Measurements from ENCODE around the gene GNL3L.

DNA sequence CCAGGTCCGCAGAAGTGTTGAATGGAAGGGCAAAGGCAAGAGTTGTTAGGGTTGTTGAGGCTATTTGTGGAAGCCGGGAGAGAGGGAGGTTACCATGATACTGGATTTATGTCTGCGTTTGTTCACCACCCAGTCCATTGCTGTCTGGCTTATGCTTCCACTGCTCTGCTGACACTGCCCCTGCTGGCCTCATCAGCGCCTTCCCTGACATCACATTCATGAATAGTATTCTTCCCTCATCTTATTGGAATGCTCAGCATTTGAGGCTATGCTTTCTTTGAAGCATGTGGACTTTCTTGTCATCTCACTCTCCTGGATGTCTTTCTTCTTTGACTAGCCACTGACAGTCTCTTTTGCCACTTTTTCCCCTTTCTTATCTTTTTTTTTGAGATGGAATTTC is 10.3 kb downstream of the GNL3L start:
- no peak for TF ChIP-seq CBFB (CRISPR knock-in tag; IDR thresholded peaks at IDR 0.05; ENCODE audit: low read depth)
- TF ChIP-seq, protein P1, sequence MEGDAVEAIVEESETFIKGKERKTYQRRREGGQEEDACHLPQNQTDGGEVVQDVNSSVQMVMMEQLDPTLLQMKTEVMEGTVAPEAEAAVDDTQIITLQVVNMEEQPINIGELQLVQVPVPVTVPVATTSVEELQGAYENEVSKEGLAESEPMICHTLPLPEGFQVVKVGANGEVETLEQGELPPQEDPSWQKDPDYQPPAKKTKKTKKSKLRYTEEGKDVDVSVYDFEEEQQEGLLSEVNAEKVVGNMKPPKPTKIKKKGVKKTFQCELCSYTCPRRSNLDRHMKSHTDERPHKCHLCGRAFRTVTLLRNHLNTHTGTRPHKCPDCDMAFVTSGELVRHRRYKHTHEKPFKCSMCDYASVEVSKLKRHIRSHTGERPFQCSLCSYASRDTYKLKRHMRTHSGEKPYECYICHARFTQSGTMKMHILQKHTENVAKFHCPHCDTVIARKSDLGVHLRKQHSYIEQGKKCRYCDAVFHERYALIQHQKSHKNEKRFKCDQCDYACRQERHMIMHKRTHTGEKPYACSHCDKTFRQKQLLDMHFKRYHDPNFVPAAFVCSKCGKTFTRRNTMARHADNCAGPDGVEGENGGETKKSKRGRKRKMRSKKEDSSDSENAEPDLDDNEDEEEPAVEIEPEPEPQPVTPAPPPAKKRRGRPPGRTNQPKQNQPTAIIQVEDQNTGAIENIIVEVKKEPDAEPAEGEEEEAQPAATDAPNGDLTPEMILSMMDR (IDR thresholded peaks at IDR 0.05) = no peak
- no peak for TF ChIP-seq ELF4 (CRISPR knock-in tag; IDR thresholded peaks at IDR 0.05; ENCODE audit: low read depth)
- TF ChIP-seq, protein P2, sequence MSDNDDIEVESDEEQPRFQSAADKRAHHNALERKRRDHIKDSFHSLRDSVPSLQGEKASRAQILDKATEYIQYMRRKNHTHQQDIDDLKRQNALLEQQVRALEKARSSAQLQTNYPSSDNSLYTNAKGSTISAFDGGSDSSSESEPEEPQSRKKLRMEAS (CRISPR knock-in tag; IDR thresholded peaks at IDR 0.05) = no peak
- TF ChIP-seq CREB1 (CRISPR knock-in tag; IDR thresholded peaks at IDR 0.05) = no peak
- no peak for TF ChIP-seq GABPB1 (CRISPR knock-in tag; IDR thresholded peaks at IDR 0.05)
- no peak for TF ChIP-seq TEAD4 (CRISPR knock-in tag; IDR thresholded peaks at IDR 0.05)
- no peak for TF ChIP-seq ZNF416 (CRISPR knock-in tag; IDR thresholded peaks at IDR 0.05)
- TF ChIP-seq, protein P3, sequence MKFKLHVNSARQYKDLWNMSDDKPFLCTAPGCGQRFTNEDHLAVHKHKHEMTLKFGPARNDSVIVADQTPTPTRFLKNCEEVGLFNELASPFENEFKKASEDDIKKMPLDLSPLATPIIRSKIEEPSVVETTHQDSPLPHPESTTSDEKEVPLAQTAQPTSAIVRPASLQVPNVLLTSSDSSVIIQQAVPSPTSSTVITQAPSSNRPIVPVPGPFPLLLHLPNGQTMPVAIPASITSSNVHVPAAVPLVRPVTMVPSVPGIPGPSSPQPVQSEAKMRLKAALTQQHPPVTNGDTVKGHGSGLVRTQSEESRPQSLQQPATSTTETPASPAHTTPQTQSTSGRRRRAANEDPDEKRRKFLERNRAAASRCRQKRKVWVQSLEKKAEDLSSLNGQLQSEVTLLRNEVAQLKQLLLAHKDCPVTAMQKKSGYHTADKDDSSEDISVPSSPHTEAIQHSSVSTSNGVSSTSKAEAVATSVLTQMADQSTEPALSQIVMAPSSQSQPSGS (CRISPR knock-in tag; IDR thresholded peaks at IDR 0.05; ENCODE audit: borderline replicate concordance, low read depth) = no peak
- TF ChIP-seq, protein P4, sequence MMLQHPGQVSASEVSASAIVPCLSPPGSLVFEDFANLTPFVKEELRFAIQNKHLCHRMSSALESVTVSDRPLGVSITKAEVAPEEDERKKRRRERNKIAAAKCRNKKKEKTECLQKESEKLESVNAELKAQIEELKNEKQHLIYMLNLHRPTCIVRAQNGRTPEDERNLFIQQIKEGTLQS (CRISPR knock-in tag; conservative IDR thresholded peaks at IDR 0.05) = no peak
